ENCODE measurements around the gene OR1J2. TPM values are rescaled to one million over a fixed set of nuclear protein-coding genes. Genes with fewer than 3 reads are reported as not detected.
"Not testable (repeated sequence)": the region's sequence is repeated elsewhere in the genome, so short reads cannot be mapped to it uniquely, and the experiment has no call there.

Gene OR1J2
- total RNA-seq, 6 experiments from 2014 or later: not detected

DNA sequence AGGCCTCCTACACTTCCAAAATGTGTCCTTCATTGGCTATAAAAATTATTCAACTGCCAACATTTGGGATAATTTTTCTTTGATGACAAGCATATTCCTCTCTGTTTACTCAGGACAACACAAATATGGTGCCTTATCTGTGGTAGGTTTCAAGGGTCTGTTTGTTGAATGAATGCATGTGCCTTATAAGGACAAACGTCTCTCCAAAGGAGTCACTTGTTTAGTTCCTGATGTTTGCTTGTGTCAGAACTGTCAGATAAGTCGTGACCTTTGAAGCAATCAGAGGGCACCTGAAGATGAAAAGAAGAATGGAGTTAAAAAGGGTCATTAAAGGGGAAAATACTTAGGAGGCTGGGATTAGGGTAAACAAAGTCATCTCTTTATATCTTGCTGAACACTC is 3.6 kb upstream of the OR1J2 start:
- DNase-seq: no peak
- Mint-ChIP-seq H3K4me3 (no peak overlapping the region), H3K36me3 (ENCODE audit: low read depth) (no peaks in the 10 kb centered on the region), H3K4me1 (ENCODE audit: low read depth) (no peaks in the 10 kb centered on the region), H3K27ac (no peak overlapping the region), H3K9me3 (no peaks in the 10 kb centered on the region), H3K27me3 (ENCODE audit: insufficient read depth) (peaks cover 18% of the 10 kb centered on the region)
- no peak for TF ChIP-seq CTCF (IDR thresholded peaks at IDR 0.05)

- no peaks in the 10 kb centered on the region for H3K4me1 Mint-ChIP-seq (ENCODE audit: low read depth)
- H3K4me3 Mint-ChIP-seq: no peak overlapping the region
- no peak for TF ChIP-seq CTCF (IDR thresholded peaks at IDR 0.05)
- DNase-seq: no peak
- no peaks in the 10 kb centered on the region for H3K9me3 Mint-ChIP-seq
- H3K27me3 Mint-ChIP-seq (ENCODE audit: insufficient read depth): peaks cover 4% of the 10 kb centered on the region; the same call in 1 of the 2 replicates
- no peak overlapping the region for H3K27ac Mint-ChIP-seq
- H3K36me3 Mint-ChIP-seq (ENCODE audit: low read depth): no peaks in the 10 kb centered on the region
These were observed 7.6 kb downstream of the OR1J2 start for GRCh38 chr9:122518226-122518625.

DNA sequence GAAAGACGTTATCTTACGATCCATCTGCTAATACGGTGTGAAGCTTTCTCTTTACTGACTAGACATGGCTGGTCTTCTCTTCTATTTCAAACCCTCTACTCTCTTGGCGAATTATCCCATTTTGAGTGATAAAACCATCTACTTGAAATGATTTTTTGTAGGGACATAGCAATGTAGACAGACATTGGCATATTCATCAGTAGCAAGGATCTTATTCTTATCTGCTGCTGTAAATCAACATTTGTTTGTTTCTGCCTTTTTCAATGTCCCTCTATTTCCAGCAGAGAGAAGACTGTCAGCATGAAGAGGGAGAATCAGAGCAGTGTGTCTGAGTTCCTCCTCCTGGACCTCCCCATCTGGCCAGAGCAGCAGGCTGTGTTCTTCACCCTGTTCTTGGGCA is 8.2 kb downstream of the OR1J2 start, which contains the start of gene OR1J4:
Gene OR1J4 (plus strand): TSS at position 301 of the 400 bp plus-strand sequence. CDS start 0 bp downstream, at position 301.
- Mint-ChIP-seq H3K4me1 (ENCODE audit: low read depth) (no peaks in the 10 kb centered on the region), H3K36me3 (ENCODE audit: low read depth) (no peaks in the 10 kb centered on the region), H3K27ac (no peak within 1 kb of the TSS), H3K4me3 (no peak within 1 kb of the TSS), H3K9me3 (no peaks in the 10 kb centered on the region), H3K27me3 (ENCODE audit: insufficient read depth) (peaks cover 4% of the 10 kb centered on the region; the same call in 1 of the 2 replicates)
- no peak for TF ChIP-seq CTCF (IDR thresholded peaks at IDR 0.05)
- DNase-seq: no peak

- H3K4me3 Mint-ChIP-seq: no peak overlapping the region
- no peak for TF ChIP-seq CTCF (IDR thresholded peaks at IDR 0.05)
- H3K27ac Mint-ChIP-seq: no peak overlapping the region
- H3K36me3 Mint-ChIP-seq (ENCODE audit: low read depth): no peaks in the 10 kb centered on the region
- no peaks in the 10 kb centered on the region for H3K4me1 Mint-ChIP-seq (ENCODE audit: low read depth)
- H3K27me3 Mint-ChIP-seq (ENCODE audit: insufficient read depth): peaks cover 4% of the 10 kb centered on the region; the same call in 1 of the 2 replicates
- DNase-seq: no peak
- no peaks in the 10 kb centered on the region for H3K9me3 Mint-ChIP-seq
These were observed 8.8 kb downstream of the OR1J2 start for GRCh38 chr9:122519376-122519775.

- no peak for DNase-seq
- Mint-ChIP-seq H3K27me3 (ENCODE audit: insufficient read depth) (peaks cover 15% of the 10 kb centered on the region), H3K36me3 (ENCODE audit: low read depth) (no peaks in the 10 kb centered on the region), H3K4me1 (ENCODE audit: low read depth) (no peaks in the 10 kb centered on the region), H3K9me3 (no peaks in the 10 kb centered on the region), H3K4me3 (no peak overlapping the region), H3K27ac (no peak overlapping the region)
- no peak for TF ChIP-seq CTCF (IDR thresholded peaks at IDR 0.05)
These were observed 16.0 kb downstream of the OR1J2 start for GRCh38 chr9:122526602-122527001.

DNA sequence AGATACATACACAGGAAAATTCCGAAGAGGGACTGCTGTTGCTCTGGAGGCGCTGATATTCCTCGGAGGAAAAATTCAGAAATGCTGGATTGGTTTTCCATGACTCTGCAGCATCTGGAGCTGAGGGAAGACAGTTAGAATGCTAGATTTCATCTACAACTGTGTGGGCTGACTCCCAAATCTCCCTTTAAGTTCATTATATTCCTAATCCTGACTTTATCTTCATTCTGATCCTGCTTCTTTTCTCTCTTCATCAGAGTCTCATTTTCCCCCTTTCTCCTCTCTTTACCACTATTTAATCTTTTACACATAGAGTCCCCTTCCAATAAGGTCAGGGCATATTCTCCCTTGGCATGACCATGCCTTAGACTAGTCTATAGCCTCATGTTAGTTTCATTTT is 16.6 kb downstream of the OR1J2 start, which contains the start of gene OR1N1:
Gene OR1N1 (minus strand): TSS at position 101 of the 400 bp plus-strand sequence. CDS start 0 bp downstream, at position 101.
- Mint-ChIP-seq H3K27me3 (ENCODE audit: insufficient read depth) (peaks cover 15% of the 10 kb centered on the region), H3K4me3 (no peak within 1 kb of the TSS), H3K27ac (no peak within 1 kb of the TSS), H3K9me3 (no peaks in the 10 kb centered on the region), H3K36me3 (ENCODE audit: low read depth) (no peaks in the 10 kb centered on the region), H3K4me1 (ENCODE audit: low read depth) (no peaks in the 10 kb centered on the region)
- no peak for TF ChIP-seq CTCF (IDR thresholded peaks at IDR 0.05)
- DNase-seq: no peak

GRCh38 chr9:122531157-122531556 is 20.6 kb downstream of the OR1J2 start:
- H3K4me1 Mint-ChIP-seq (ENCODE audit: low read depth); H3K27ac Mint-ChIP-seq; H3K36me3 Mint-ChIP-seq (ENCODE audit: low read depth); H3K4me3 Mint-ChIP-seq; H3K9me3 Mint-ChIP-seq; DNase-seq: not testable (repeated sequence)
- H3K27me3 Mint-ChIP-seq (ENCODE audit: insufficient read depth): peaks cover 40% of the 10 kb centered on the region
